GM23338 (cell line): ENCODE results near the gene SFRP5.

Experiments used
- CREB1 ChIP-seq: fragments of 250-450 bp; sonication (Bioruptor Pico); IDR thresholded peaks from 2 replicates; pipeline ENCODE4 v1.5.0; 2020; ENCODE audit warnings: low read depth, mild to moderate bottlenecking, moderate library complexity
- EZH2 ChIP-seq: fragments of 200-600 bp; sonication (generic); IDR thresholded peaks from one replicate; pipeline ENCODE4 v1.8.0; 2017; ENCODE audit warnings: antibody characterized with exemption, mild to moderate bottlenecking, low read depth; ENCODE audit not compliant: unreplicated experiment
- EZH2phosphoT487 ChIP-seq: fragments of 200-600 bp; sonication (generic); IDR thresholded peaks from one replicate; pipeline ENCODE4 v1.8.1; 2018; ENCODE audit warnings: antibody characterized with exemption; ENCODE audit not compliant: unreplicated experiment
- JUNB ChIP-seq: IDR thresholded peaks from one replicate; pipeline ENCODE4 v1.6.1; 2016; ENCODE audit warnings: antibody characterized with exemption; ENCODE audit not compliant: unreplicated experiment
- NANOG ChIP-seq: IDR thresholded peaks from 2 replicates; pipeline ENCODE4 v1.6.1; 2016; ENCODE audit warnings: antibody characterized with exemption, borderline replicate concordance
- POLR2AphosphoS5 ChIP-seq: IDR thresholded peaks from 2 replicates; pipeline ENCODE4 v1.6.1; 2016; ENCODE audit warnings: antibody characterized with exemption, low read depth
- STAT1 ChIP-seq: IDR thresholded peaks from one replicate; pipeline ENCODE4 v1.6.1; 2016; ENCODE audit warnings: antibody characterized with exemption; ENCODE audit not compliant: unreplicated experiment
- ZNF114 ChIP-seq: fragments of 250-450 bp; sonication (Bioruptor Pico); IDR thresholded peaks from 2 replicates; pipeline ENCODE4 v1.5.0; 2020; ENCODE audit warnings: mild to moderate bottlenecking, moderate library complexity
- ZNF331 ChIP-seq: fragments of 250-450 bp; sonication (Bioruptor Pico); IDR thresholded peaks from 2 replicates; pipeline ENCODE4 v1.5.0; 2020; ENCODE audit warnings: low read depth, mild to moderate bottlenecking, moderate library complexity
- TF ChIP-seq, protein P1 (sequence below), 2 experiments: fragments of 200-600 bp in 1 of 2; sonication (generic) in 1 of 2; conservative IDR thresholded peaks; 2 replicates each; pipeline versions ENCODE4 v1.5.1 to v1.6.1; 2016 to 2017; ENCODE audit warnings: antibody characterized with exemption in 2 of 2, low read depth in 2 of 2, mild to moderate bottlenecking in 2 of 2, moderate library complexity in 1 of 2
- TF ChIP-seq, protein P2 (sequence below): IDR thresholded peaks from 2 replicates; pipeline ENCODE4 v1.6.1; 2016; ENCODE audit warnings: antibody characterized with exemption
- TF ChIP-seq, protein P3 (sequence below): IDR thresholded peaks from one replicate; pipeline ENCODE4 v1.6.1; 2018; ENCODE audit warnings: antibody characterized with exemption; ENCODE audit not compliant: unreplicated experiment
- TF ChIP-seq, protein P4 (sequence below): fragments of 250-450 bp; sonication (Bioruptor Pico); IDR thresholded peaks from 2 replicates; pipeline ENCODE4 v1.5.0; 2020; ENCODE audit warnings: mild to moderate bottlenecking, moderate library complexity

DNA sequence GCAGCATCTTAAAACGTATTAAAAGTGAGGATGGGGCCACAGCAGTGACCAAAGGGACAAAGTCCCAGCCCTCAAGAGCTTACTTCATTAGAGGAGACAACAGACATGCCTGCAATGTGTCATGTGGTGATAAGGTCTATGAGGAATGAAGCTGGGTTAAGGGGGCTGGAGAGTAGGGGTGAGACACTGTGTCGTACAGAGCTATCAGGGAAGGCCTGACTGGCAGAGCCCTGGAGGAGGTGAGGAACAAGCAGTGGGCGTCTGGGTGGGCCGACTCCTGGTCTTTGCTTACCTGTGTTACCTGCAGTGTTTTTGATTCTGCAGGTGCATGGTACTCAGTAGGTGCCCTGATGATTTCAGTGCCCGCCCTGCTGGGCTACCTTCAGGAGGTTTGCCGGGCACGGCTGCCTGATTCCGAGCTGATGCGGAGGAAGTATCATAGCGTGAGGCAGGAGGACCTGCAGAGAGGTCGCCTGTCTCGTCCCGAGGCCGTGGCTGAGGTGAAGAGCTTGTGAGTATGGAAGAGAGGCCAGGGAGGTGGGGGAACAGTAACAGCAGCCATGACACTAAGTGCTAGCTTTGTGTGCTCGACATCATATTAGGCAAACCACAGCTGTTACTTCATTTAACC is 27.3 kb downstream of the SFRP5 start:
- TF ChIP-seq EZH2phosphoT487 (no peak), EZH2 (no peak), POLR2AphosphoS5 (no peak), JUNB (no peak), CREB1 (no peak), NANOG (no peak), ZNF331 (CRISPR knock-in tag) (no peak), ZNF114 (CRISPR knock-in tag) (no peak), STAT1 (no peak)
- TF ChIP-seq, protein P1, sequence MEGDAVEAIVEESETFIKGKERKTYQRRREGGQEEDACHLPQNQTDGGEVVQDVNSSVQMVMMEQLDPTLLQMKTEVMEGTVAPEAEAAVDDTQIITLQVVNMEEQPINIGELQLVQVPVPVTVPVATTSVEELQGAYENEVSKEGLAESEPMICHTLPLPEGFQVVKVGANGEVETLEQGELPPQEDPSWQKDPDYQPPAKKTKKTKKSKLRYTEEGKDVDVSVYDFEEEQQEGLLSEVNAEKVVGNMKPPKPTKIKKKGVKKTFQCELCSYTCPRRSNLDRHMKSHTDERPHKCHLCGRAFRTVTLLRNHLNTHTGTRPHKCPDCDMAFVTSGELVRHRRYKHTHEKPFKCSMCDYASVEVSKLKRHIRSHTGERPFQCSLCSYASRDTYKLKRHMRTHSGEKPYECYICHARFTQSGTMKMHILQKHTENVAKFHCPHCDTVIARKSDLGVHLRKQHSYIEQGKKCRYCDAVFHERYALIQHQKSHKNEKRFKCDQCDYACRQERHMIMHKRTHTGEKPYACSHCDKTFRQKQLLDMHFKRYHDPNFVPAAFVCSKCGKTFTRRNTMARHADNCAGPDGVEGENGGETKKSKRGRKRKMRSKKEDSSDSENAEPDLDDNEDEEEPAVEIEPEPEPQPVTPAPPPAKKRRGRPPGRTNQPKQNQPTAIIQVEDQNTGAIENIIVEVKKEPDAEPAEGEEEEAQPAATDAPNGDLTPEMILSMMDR (conservative IDR thresholded peaks at IDR 0.05; ENCODE audit: low read depth in 2 of 2): no peak
- TF ChIP-seq, protein P2, sequence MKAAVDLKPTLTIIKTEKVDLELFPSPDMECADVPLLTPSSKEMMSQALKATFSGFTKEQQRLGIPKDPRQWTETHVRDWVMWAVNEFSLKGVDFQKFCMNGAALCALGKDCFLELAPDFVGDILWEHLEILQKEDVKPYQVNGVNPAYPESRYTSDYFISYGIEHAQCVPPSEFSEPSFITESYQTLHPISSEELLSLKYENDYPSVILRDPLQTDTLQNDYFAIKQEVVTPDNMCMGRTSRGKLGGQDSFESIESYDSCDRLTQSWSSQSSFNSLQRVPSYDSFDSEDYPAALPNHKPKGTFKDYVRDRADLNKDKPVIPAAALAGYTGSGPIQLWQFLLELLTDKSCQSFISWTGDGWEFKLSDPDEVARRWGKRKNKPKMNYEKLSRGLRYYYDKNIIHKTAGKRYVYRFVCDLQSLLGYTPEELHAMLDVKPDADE: no peak
- TF ChIP-seq, protein P3, sequence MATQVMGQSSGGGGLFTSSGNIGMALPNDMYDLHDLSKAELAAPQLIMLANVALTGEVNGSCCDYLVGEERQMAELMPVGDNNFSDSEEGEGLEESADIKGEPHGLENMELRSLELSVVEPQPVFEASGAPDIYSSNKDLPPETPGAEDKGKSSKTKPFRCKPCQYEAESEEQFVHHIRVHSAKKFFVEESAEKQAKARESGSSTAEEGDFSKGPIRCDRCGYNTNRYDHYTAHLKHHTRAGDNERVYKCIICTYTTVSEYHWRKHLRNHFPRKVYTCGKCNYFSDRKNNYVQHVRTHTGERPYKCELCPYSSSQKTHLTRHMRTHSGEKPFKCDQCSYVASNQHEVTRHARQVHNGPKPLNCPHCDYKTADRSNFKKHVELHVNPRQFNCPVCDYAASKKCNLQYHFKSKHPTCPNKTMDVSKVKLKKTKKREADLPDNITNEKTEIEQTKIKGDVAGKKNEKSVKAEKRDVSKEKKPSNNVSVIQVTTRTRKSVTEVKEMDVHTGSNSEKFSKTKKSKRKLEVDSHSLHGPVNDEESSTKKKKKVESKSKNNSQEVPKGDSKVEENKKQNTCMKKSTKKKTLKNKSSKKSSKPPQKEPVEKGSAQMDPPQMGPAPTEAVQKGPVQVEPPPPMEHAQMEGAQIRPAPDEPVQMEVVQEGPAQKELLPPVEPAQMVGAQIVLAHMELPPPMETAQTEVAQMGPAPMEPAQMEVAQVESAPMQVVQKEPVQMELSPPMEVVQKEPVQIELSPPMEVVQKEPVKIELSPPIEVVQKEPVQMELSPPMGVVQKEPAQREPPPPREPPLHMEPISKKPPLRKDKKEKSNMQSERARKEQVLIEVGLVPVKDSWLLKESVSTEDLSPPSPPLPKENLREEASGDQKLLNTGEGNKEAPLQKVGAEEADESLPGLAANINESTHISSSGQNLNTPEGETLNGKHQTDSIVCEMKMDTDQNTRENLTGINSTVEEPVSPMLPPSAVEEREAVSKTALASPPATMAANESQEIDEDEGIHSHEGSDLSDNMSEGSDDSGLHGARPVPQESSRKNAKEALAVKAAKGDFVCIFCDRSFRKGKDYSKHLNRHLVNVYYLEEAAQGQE: no peak
- TF ChIP-seq, protein P4, sequence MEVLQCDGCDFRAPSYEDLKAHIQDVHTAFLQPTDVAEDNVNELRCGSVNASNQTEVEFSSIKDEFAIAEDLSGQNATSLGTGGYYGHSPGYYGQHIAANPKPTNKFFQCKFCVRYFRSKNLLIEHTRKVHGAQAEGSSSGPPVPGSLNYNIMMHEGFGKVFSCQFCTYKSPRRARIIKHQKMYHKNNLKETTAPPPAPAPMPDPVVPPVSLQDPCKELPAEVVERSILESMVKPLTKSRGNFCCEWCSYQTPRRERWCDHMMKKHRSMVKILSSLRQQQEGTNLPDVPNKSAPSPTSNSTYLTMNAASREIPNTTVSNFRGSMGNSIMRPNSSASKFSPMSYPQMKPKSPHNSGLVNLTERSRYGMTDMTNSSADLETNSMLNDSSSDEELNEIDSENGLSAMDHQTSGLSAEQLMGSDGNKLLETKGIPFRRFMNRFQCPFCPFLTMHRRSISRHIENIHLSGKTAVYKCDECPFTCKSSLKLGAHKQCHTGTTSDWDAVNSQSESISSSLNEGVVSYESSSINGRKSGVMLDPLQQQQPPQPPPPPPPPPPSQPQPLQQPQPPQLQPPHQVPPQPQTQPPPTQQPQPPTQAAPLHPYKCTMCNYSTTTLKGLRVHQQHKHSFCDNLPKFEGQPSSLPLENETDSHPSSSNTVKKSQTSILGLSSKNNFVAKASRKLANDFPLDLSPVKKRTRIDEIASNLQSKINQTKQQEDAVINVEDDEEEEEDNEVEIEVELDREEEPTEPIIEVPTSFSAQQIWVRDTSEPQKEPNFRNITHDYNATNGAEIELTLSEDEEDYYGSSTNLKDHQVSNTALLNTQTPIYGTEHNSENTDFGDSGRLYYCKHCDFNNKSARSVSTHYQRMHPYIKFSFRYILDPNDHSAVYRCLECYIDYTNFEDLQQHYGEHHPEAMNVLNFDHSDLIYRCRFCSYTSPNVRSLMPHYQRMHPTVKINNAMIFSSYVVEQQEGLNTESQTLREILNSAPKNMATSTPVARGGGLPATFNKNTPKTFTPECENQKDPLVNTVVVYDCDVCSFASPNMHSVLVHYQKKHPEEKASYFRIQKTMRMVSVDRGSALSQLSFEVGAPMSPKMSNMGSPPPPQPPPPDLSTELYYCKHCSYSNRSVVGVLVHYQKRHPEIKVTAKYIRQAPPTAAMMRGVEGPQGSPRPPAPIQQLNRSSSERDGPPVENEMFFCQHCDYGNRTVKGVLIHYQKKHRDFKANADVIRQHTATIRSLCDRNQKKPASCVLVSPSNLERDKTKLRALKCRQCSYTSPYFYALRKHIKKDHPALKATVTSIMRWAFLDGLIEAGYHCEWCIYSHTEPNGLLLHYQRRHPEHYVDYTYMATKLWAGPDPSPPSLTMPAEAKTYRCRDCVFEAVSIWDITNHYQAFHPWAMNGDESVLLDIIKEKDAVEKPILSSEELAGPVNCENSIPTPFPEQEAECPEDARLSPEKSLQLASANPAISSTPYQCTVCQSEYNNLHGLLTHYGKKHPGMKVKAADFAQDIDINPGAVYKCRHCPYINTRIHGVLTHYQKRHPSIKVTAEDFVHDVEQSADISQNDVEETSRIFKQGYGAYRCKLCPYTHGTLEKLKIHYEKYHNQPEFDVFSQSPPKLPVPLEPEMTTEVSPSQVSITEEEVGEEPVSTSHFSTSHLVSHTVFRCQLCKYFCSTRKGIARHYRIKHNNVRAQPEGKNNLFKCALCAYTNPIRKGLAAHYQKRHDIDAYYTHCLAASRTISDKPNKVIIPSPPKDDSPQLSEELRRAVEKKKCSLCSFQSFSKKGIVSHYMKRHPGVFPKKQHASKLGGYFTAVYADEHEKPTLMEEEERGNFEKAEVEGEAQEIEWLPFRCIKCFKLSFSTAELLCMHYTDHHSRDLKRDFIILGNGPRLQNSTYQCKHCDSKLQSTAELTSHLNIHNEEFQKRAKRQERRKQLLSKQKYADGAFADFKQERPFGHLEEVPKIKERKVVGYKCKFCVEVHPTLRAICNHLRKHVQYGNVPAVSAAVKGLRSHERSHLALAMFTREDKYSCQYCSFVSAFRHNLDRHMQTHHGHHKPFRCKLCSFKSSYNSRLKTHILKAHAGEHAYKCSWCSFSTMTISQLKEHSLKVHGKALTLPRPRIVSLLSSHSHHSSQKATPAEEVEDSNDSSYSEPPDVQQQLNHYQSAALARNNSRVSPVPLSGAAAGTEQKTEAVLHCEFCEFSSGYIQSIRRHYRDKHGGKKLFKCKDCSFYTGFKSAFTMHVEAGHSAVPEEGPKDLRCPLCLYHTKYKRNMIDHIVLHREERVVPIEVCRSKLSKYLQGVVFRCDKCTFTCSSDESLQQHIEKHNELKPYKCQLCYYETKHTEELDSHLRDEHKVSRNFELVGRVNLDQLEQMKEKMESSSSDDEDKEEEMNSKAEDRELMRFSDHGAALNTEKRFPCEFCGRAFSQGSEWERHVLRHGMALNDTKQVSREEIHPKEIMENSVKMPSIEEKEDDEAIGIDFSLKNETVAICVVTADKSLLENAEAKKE (CRISPR knock-in tag): no peak
